ENCODE data around the gene TOMM40L. TPM values are rescaled to one million over a fixed set of nuclear protein-coding genes. Genes with fewer than 3 reads are reported as not detected.

Gene TOMM40L
- total and polyA plus RNA-seq, 2 donors from 2014 or later: 12.1 to 29.0 TPM

GRCh38 chr1:161266836-161267235 is 41.0 kb downstream of the TOMM40L start:
- no peak overlapping the region for H3K27ac ChIP-seq (ENCODE audit: low read depth in 2 of 2, low read length in 2 of 2)

GRCh38 chr1:161267321-161267720 is 41.5 kb downstream of the TOMM40L start:
- intact Hi-C loops (cut with DNase I): no loop called here
- H3K4me1 ChIP-seq (ENCODE audit: control insufficient read depth in 2 of 3, insufficient read depth in 2 of 3, low read depth in 1 of 3, low read length in 3 of 3): no peaks in the 10 kb centered on the region
- H3K9ac ChIP-seq (ENCODE audit: low read length in 3 of 3): no peak overlapping the region
- no peak overlapping the region for H3K4me3 ChIP-seq (ENCODE audit: low read length in 3 of 3)
- no peaks in the 10 kb centered on the region for H3K27me3 ChIP-seq (ENCODE audit: control insufficient read depth, insufficient read depth, low read length)
- DNase-seq: peak in 1 of 5 donors; percentile 21
- no peak for TF ChIP-seq CTCF (IDR thresholded peaks at IDR 0.05; ENCODE audit: borderline replicate concordance, extremely low read depth, insufficient read depth)
- H3K27ac ChIP-seq (ENCODE audit: low read depth in 2 of 2, low read length in 2 of 2): no peak overlapping the region
- H3K9me3 ChIP-seq (ENCODE audit: control insufficient read depth in 2 of 3, insufficient read depth in 1 of 3, low read length in 3 of 3): no peaks in the 10 kb centered on the region
- no peaks in the 10 kb centered on the region for H3K36me3 ChIP-seq (ENCODE audit: control insufficient read depth in 2 of 3, insufficient read depth in 3 of 3, low read length in 3 of 3)
- no peak for FAIRE-seq

More at GRCh38 chr1:161266836-161267235, 41.0 kb downstream of the TOMM40L start:
- Histone ChIP-seq H3K4me1 (ENCODE audit: control insufficient read depth in 2 of 3, insufficient read depth in 2 of 3, low read depth in 1 of 3, low read length in 3 of 3) (no peaks in the 10 kb centered on the region), H3K27me3 (ENCODE audit: control insufficient read depth, insufficient read depth, low read length) (no peaks in the 10 kb centered on the region), H3K4me3 (ENCODE audit: low read length in 3 of 3) (no peak overlapping the region), H3K9ac (ENCODE audit: low read length in 3 of 3) (no peak overlapping the region), H3K9me3 (ENCODE audit: control insufficient read depth in 2 of 3, insufficient read depth in 1 of 3, low read length in 3 of 3) (no peaks in the 10 kb centered on the region), H3K36me3 (ENCODE audit: control insufficient read depth in 2 of 3, insufficient read depth in 3 of 3, low read length in 3 of 3) (no peaks in the 10 kb centered on the region)
- DNase-seq: peak in 1 of 5 donors; percentile 16
- FAIRE-seq: no peak
- intact Hi-C loops (cut with DNase I): no loop called here
- TF ChIP-seq CTCF (IDR thresholded peaks at IDR 0.05; ENCODE audit: borderline replicate concordance, extremely low read depth, insufficient read depth): no peak

GRCh38 chr1:161273402-161273801 is 47.5 kb downstream of the TOMM40L start:
- Histone ChIP-seq H3K4me1 (ENCODE audit: control insufficient read depth in 2 of 3, insufficient read depth in 2 of 3, low read depth in 1 of 3, low read length in 3 of 3) (no peaks in the 10 kb centered on the region), H3K27ac (ENCODE audit: low read depth in 2 of 2, low read length in 2 of 2) (no peak overlapping the region), H3K9me3 (ENCODE audit: control insufficient read depth in 2 of 3, insufficient read depth in 1 of 3, low read length in 3 of 3) (no peaks in the 10 kb centered on the region), H3K36me3 (ENCODE audit: control insufficient read depth in 2 of 3, insufficient read depth in 3 of 3, low read length in 3 of 3) (no peaks in the 10 kb centered on the region), H3K4me3 (ENCODE audit: low read length in 3 of 3) (no peak overlapping the region), H3K9ac (ENCODE audit: low read length in 3 of 3) (no peak overlapping the region), H3K27me3 (ENCODE audit: control insufficient read depth, insufficient read depth, low read length) (no peaks in the 10 kb centered on the region)
- FAIRE-seq (no peak), DNase-seq (no peak)
- intact Hi-C loops (cut with DNase I): no loop called here
- no peak for TF ChIP-seq CTCF (IDR thresholded peaks at IDR 0.05; ENCODE audit: borderline replicate concordance, extremely low read depth, insufficient read depth)

GRCh38 chr1:161274874-161275273 is 49.0 kb downstream of the TOMM40L start:
- Histone ChIP-seq H3K4me3 (ENCODE audit: low read length in 3 of 3) (no peak overlapping the region), H3K36me3 (ENCODE audit: control insufficient read depth in 2 of 3, insufficient read depth in 3 of 3, low read length in 3 of 3) (no peaks in the 10 kb centered on the region), H3K9me3 (ENCODE audit: control insufficient read depth in 2 of 3, insufficient read depth in 1 of 3, low read length in 3 of 3) (no peaks in the 10 kb centered on the region), H3K9ac (ENCODE audit: low read length in 3 of 3) (no peak overlapping the region), H3K27me3 (ENCODE audit: control insufficient read depth, insufficient read depth, low read length) (no peaks in the 10 kb centered on the region), H3K4me1 (ENCODE audit: control insufficient read depth in 2 of 3, insufficient read depth in 2 of 3, low read depth in 1 of 3, low read length in 3 of 3) (no peaks in the 10 kb centered on the region), H3K27ac (ENCODE audit: low read depth in 2 of 2, low read length in 2 of 2) (no peak overlapping the region)
- FAIRE-seq (no peak), DNase-seq (no peak)
- intact Hi-C loops (cut with DNase I): no loop called here
- no peak for TF ChIP-seq CTCF (IDR thresholded peaks at IDR 0.05; ENCODE audit: borderline replicate concordance, extremely low read depth, insufficient read depth)

Data from kidney (tissue), 14 donors.